Panc1 (cell line): ENCODE data around the gene ZFHX2. TPM values are rescaled to one million over a fixed set of nuclear protein-coding genes. Genes with fewer than 3 reads are reported as not detected.

Source experiments
- ATAC-seq: fragments of 200-7000 bp; cut with Tn5 transposase; 2 replicates; pipeline ENCODE4 v1.9.1; 2020; ENCODE audit warnings: mild to moderate bottlenecking, moderate library complexity
- BruUV-seq: library from RNA; stranded (reverse); fragments of 400-500 nt; replicated peaks from 2 replicates; lab custom pipeline; 2021; lab: Mats Ljungman, UMichigan
- CTCF ChIA-PET: fragments of 300-600 bp; sonication (Branson Sonifier 250); formaldehyde crosslinking; loops from one replicate; lab custom pipeline; 2022; ENCODE audit warnings: antibody characterized with exemption; lab: Charles Lee
- POLR2A ChIA-PET: fragments of 300-600 bp; sonication (Branson Sonifier 250); formaldehyde crosslinking; loops from one replicate; lab custom pipeline; 2022; ENCODE audit warnings: antibody characterized with exemption; lab: Charles Lee
- DNase-seq: peaks from one replicate; pipeline ENCODE4 v3.0.0-alpha.2; 2010; ENCODE audit warnings: low read depth, low spot score
- H3K27ac ChIP-seq: 2 replicates; pipeline ENCODE4 v1.5.1; 2011; ENCODE audit warnings: mild to moderate bottlenecking, low read length, inconsistent platforms
- H3K27me3 ChIP-seq: fragments of 200-500 bp; sonication (Bioruptor generic); 2 replicates; pipeline ENCODE4 v1.6.0; 2014; ENCODE audit warnings: low read length, inconsistent platforms; ENCODE audit not compliant: control insufficient read depth, insufficient read depth
- H3K36me3 ChIP-seq: fragments of 200-500 bp; sonication (Bioruptor generic); 2 replicates; pipeline ENCODE4 v1.5.1; 2014; ENCODE audit warnings: inconsistent platforms, mild to moderate bottlenecking, low read length, moderate library complexity; ENCODE audit not compliant: control insufficient read depth, insufficient read depth
- H3K4me1 ChIP-seq: 2 replicates; pipeline ENCODE4 v1.5.1; 2011; ENCODE audit warnings: inconsistent platforms, mild to moderate bottlenecking, low read length, moderate library complexity; ENCODE audit not compliant: control insufficient read depth, insufficient read depth
- H3K4me3 ChIP-seq, 2 experiments: 2 replicates each; pipeline ENCODE4 v1.5.1; 2011 to 2012; ENCODE audit warnings: low read depth in 2 of 2, low read length in 2 of 2, mild to moderate bottlenecking in 2 of 2, inconsistent platforms in 1 of 2, moderate library complexity in 1 of 2
- H3K9me3 ChIP-seq: fragments of 200-500 bp; sonication (Bioruptor generic); 2 replicates; pipeline ENCODE4 v1.5.1; 2014; ENCODE audit warnings: low read depth, mild to moderate bottlenecking, inconsistent platforms, low read length, moderate library complexity; ENCODE audit not compliant: control insufficient read depth, insufficient read depth
- CTCF ChIP-seq: fragments of 450-650 bp; IDR thresholded peaks from 2 replicates; pipeline ENCODE4 v1.5.1; 2017; ENCODE audit warnings: mild to moderate bottlenecking
- POLR2AphosphoS5 ChIP-seq: IDR thresholded peaks from 2 replicates; pipeline ENCODE4 v1.6.1; 2012; ENCODE audit warnings: mild to moderate bottlenecking, low read depth, low read length, moderate library complexity
- REST ChIP-seq, 2 experiments: IDR thresholded peaks; 2 replicates each; pipeline ENCODE4 v1.6.1; 2011 to 2012; ENCODE audit warnings: low read depth in 2 of 2, control low read depth in 1 of 2, low read length in 1 of 2, mild to moderate bottlenecking in 1 of 2, moderate library complexity in 1 of 2; ENCODE audit not compliant: insufficient read depth in 1 of 2
- SIN3A ChIP-seq: IDR thresholded peaks from 2 replicates; pipeline ENCODE4 v1.6.1; 2012; ENCODE audit warnings: low read depth, mild to moderate bottlenecking, low read length, moderate library complexity, borderline replicate concordance; ENCODE audit not compliant: insufficient read depth
- TCF7L2 ChIP-seq: IDR thresholded peaks from 2 replicates; pipeline ENCODE4 v1.6.1; 2011; ENCODE audit warnings: mild to moderate bottlenecking, low read depth, low read length, inconsistent platforms
- in situ Hi-C: cut with HindIII; loops from 2 replicates; pipeline ENCODE4 v1.10.0; 2016; ENCODE audit warnings: low sequenced_read_pairs, low pct_unique_long_range_greater_than_20kb
- intact Hi-C: fragments of 100-400 bp; cut with micrococcal nuclease; formaldehyde crosslinking; loops from one replicate; pipeline ENCODE4 v1.10.0; 2022; ENCODE audit not compliant: unreplicated experiment
- total RNA-seq: library from RNA; stranded (reverse); gene quantifications from one replicate; pipeline ENCODE4 v1.2.1, GENCODE V29; 2021; ENCODE audit not compliant: unreplicated experiment

Gene ZFHX2
- total RNA-seq, 1 experiment from 2014 or later: 2.4 TPM

GRCh38 chr14:23544511-23545447 is 6.8 kb downstream of the ZFHX2 start:
- in situ Hi-C loops (no loop called here), intact Hi-C loops (no loop called here)
- ATAC-seq (no peak), DNase-seq (no peak)
- no peak overlapping the region for H3K4me3 ChIP-seq
- no peaks in the 10 kb centered on the region for H3K4me1 ChIP-seq
- H3K27me3 ChIP-seq: no peaks in the 10 kb centered on the region
- no peaks in the 10 kb centered on the region for H3K36me3 ChIP-seq
- no TSS peak for BruUV-seq
- CTCF ChIA-PET: no interaction called here
- POLR2A ChIA-PET: no interaction called here
- no peak overlapping the region for H3K27ac ChIP-seq
- no peaks in the 10 kb centered on the region for H3K9me3 ChIP-seq
- TF ChIP-seq REST (IDR thresholded peaks at IDR 0.05; ENCODE audit: insufficient read depth in 1 of 2, low read depth in 2 of 2, low read length in 1 of 2): no peak
- TF ChIP-seq TCF7L2: no peak
- TF ChIP-seq CTCF: no peak
- no peak for TF ChIP-seq POLR2AphosphoS5

- intact Hi-C loops: no loop called here
- H3K27ac ChIP-seq: no peak overlapping the region
- in situ Hi-C loops: no loop called here
- CTCF ChIA-PET: no interaction called here
- POLR2A ChIA-PET: no interaction called here
- no peak for ATAC-seq
- H3K36me3 ChIP-seq: no peaks in the 10 kb centered on the region
- no peak for DNase-seq
- no peak for TF ChIP-seq CTCF
- TF ChIP-seq POLR2AphosphoS5: no peak
- TF ChIP-seq TCF7L2: no peak
- TF ChIP-seq REST (IDR thresholded peaks at IDR 0.05; ENCODE audit: insufficient read depth in 1 of 2, low read depth in 2 of 2, low read length in 1 of 2): no peak
- no peak for TF ChIP-seq SIN3A
- no peaks in the 10 kb centered on the region for H3K9me3 ChIP-seq
- H3K4me3 ChIP-seq: no peak overlapping the region
- no peaks in the 10 kb centered on the region for H3K27me3 ChIP-seq
- no peaks in the 10 kb centered on the region for H3K4me1 ChIP-seq
- BruUV-seq: no TSS peak
Measured at GRCh38 chr14:23543403-23543802, 8.2 kb downstream of the ZFHX2 start.
